Body of pancreas (tissue), 4 donors: ENCODE results near the gene SLC8A2. TPM values are rescaled to one million over a fixed set of nuclear protein-coding genes. Genes with fewer than 3 reads are reported as not detected.

Source experiments
- ATAC-seq: fragments of 150-250 bp; one replicate; pipeline ENCODE4 v1.9.1; 2016
- DNase-seq, 4 donors: peaks; one replicate each; pipeline ENCODE4 v3.0.0-alpha.2; 2019
- H3K27ac ChIP-seq, 4 donors: fragments of 200-600 bp; sonication (generic); 1 replicate in 3 of 4; 2 replicates in 1 of 4; pipeline versions ENCODE4 v1.5.1 to v1.6.1; 2016 to 2019; ENCODE audit warnings: mild to moderate bottlenecking in 1 of 4, mixed read lengths in 1 of 4, moderate library complexity in 1 of 4
- H3K27me3 ChIP-seq, 2 donors: fragments of 200-600 bp; sonication (generic); one replicate each; pipeline ENCODE4 v1.6.0; 2016; ENCODE audit warnings: mild to moderate bottlenecking in 1 of 2
- H3K36me3 ChIP-seq, 2 donors: fragments of 200-600 bp; sonication (generic); replicated peaks in 1 of 2; 2 replicates each; pipeline ENCODE4 v1.5.1; 2016; ENCODE audit warnings: low read depth in 2 of 2; ENCODE audit not compliant: insufficient read depth in 1 of 2
- H3K4me1 ChIP-seq: fragments of 200-600 bp; sonication (generic); one replicate; pipeline ENCODE4 v1.6.0; 2016
- H3K4me3 ChIP-seq, 2 donors: fragments of 200-600 bp; sonication (generic); 1 replicate in 1 of 2; 2 replicates in 1 of 2; pipeline ENCODE4 v1.5.1; 2016 to 2019
- H3K9me3 ChIP-seq, 3 donors: fragments of 200-600 bp; sonication (generic); 1 replicate in 2 of 3; 2 replicates in 1 of 3; pipeline ENCODE4 v1.5.1; 2016
- POLR2A ChIP-seq, 3 donors: fragments of 450-650 bp; IDR thresholded peaks; one replicate each; pipeline ENCODE4 v1.6.1; 2016; ENCODE audit warnings: antibody characterized with exemption in 3 of 3, mild to moderate bottlenecking in 2 of 3
- WGBS, 2 donors: methylation state at CpG; one replicate each; pipeline ENCODE4 v1.1.5; 2017; 5-methylcytosine and 5-hydroxymethylcytosine counted together
- intact Hi-C: fragments of 100-400 bp; cut with DNase I; formaldehyde crosslinking; loops from one replicate; pipeline ENCODE4 v1.15.1; 2023
- total RNA-seq, 2 donors: library from RNA; depleted of rRNA; stranded (reverse); fragments of >200 nt; gene quantifications; one replicate each; pipeline ENCODE4 v1.1.0, GENCODE V29; 2016
- TF ChIP-seq, protein P1 (sequence below), 7 experiments: fragments of 450-650 bp in 4 of 7; fragments of 200-600 bp in 3 of 7; sonication (generic) in 3 of 7; IDR thresholded peaks; one replicate each; pipeline ENCODE4 v1.5.1; 2016 to 2019; ENCODE audit warnings: antibody characterized with exemption in 7 of 7

SLC8A2 gene
- total RNA-seq, 2 donors from 2014 or later, result 8.0 to 31.6 TPM

DNA sequence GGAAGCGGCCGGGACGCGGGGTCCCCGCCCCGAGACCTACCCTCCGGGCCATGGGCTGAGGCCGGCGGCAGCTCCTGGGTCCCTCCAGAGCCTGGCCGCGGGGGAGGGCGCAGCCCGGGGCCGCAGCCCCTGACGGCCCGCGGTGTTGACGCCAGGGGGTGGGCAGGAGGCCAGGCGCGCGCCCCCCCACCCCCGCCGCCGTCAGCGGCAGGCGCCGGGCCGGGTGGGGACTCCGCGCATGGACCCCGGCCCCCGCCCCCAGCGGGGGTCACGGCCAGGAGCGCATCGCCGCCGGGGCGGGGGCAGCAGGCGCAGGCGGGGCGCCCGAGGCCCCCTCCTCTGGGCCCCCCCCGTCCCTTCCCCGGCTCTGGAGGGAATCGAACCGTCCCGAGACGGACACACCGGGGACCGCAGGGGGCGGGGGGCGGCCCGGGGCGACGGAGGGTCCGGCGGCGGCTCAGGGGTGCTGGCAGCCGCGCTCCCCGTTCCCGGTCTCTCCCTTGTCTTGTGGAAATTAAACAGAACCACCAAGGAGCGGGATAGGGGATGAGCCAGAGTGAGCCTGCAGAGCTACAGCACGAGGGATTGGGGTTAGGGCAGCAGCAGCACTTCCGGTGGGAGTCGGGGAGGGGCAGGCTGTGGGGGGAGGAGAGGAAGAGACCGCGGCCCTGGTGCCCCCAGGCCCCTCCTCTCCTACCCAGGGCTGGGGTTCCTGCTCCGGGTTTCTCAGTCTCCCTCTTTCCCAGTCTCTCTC, 52.5 kb downstream of the SLC8A2 start, which contains the start of gene MEIS3:
MEIS3 (minus strand) TSS at position 498 of the 754 bp plus-strand sequence; CDS start at position 52, 446 bp downstream.
- H3K4me1 ChIP-seq, result no peaks in the 10 kb centered on the region
- H3K27me3 ChIP-seq, result peaks cover 0 to 49% of the 10 kb centered on the region in 2 donors
- H3K27ac ChIP-seq, result no peak within 1 kb of the TSS
- no peak for ATAC-seq
- no peaks in the 10 kb centered on the region for H3K9me3 ChIP-seq
- H3K4me3 ChIP-seq, result no peak within 1 kb of the TSS
- TF ChIP-seq POLR2A (IDR thresholded peaks at IDR 0.05), result no peak
- TF ChIP-seq, protein P1, sequence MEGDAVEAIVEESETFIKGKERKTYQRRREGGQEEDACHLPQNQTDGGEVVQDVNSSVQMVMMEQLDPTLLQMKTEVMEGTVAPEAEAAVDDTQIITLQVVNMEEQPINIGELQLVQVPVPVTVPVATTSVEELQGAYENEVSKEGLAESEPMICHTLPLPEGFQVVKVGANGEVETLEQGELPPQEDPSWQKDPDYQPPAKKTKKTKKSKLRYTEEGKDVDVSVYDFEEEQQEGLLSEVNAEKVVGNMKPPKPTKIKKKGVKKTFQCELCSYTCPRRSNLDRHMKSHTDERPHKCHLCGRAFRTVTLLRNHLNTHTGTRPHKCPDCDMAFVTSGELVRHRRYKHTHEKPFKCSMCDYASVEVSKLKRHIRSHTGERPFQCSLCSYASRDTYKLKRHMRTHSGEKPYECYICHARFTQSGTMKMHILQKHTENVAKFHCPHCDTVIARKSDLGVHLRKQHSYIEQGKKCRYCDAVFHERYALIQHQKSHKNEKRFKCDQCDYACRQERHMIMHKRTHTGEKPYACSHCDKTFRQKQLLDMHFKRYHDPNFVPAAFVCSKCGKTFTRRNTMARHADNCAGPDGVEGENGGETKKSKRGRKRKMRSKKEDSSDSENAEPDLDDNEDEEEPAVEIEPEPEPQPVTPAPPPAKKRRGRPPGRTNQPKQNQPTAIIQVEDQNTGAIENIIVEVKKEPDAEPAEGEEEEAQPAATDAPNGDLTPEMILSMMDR (IDR thresholded peaks at IDR 0.05), result no peak
- intact Hi-C loops, result no loop called here
- H3K36me3 ChIP-seq, result no peaks in the 10 kb centered on the region
- DNase-seq, result no peak
- WGBS, 2 donors, result 1 to 3% methylated on average over 8 to 35 of the region's 70 CpGs

DNA sequence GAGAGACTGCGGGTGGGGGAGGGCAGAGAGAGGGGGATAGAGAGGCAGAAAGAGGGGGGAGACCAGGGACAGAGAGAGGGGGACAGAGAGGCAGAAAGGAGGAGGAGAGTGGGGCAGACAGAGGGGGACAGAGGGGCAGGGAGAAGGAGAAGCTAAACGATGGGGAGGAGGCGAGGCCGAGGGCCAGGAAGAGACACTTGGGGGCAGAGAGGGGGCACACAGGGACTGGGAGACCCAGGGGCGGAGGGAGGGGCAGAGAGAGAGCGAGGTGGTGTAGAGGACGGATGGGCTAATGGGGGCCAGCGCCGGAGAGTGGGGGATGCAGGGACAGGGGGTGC, 53.0 kb downstream of the SLC8A2 start:
- no peak overlapping the region for H3K4me3 ChIP-seq
- peaks cover 0 to 49% of the 10 kb centered on the region in 2 donors for H3K27me3 ChIP-seq
- intact Hi-C loops, result no loop called here
- TF ChIP-seq POLR2A (IDR thresholded peaks at IDR 0.05), result no peak
- TF ChIP-seq, protein P1 (IDR thresholded peaks at IDR 0.05), result no peak
- H3K9me3 ChIP-seq, result no peaks in the 10 kb centered on the region
- no peak for DNase-seq
- 1 to 3% methylated on average over 9 of the region's 9 CpGs for WGBS, 2 donors
- ATAC-seq, result no peak
- no peaks in the 10 kb centered on the region for H3K4me1 ChIP-seq
- H3K36me3 ChIP-seq, result no peaks in the 10 kb centered on the region
- H3K27ac ChIP-seq, result no peak overlapping the region

DNA sequence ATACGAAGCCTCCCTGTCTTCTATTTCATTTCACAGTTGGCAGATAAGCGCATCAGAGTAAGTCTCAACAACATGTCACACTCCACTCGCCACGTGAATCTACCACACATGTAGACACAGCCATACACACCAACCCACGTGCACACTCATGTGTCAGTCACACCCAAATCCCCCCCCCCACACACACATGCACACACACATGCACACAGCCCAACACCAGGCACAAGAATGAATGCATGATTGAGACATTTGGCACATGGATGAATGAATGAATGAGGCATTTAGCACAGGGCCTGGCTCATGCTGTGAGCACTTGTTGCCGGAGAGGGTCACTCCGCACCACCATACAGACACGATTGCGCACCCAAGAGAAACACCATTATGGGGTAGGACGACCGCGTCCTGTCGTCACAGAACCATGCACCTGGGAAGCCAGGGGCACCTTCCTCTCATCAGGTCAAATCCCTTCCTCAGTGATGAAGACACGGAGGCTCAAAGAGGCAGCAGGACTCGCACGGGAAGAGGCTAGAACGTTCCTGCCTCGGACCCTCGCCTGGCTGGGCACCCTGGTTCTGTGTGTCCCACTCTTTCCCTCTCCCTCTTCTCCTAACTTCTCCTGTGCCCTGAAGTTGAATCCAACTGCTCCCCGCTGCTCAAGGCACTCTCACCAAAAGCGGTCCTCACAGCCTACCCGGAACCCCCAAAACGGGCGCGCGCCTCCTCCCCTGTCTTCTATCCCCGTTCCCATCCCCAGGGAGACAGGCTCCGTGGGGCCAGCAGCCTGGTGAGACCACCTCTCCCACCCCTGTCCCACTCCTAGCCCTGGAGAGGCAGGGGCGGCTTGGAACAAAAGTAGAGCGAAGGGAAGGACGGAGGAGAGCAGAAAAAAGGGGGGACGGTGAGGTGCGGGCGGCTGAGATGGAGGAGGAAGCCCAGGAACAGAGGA, 53.7 kb downstream of the SLC8A2 start:
- H3K27ac ChIP-seq, result no peak overlapping the region
- WGBS, 2 donors, result 2 to 3% methylated on average over 33 to 34 of the region's 34 CpGs
- no peak for TF ChIP-seq POLR2A (IDR thresholded peaks at IDR 0.05)
- TF ChIP-seq, protein P1 (IDR thresholded peaks at IDR 0.05), result no peak

DNA sequence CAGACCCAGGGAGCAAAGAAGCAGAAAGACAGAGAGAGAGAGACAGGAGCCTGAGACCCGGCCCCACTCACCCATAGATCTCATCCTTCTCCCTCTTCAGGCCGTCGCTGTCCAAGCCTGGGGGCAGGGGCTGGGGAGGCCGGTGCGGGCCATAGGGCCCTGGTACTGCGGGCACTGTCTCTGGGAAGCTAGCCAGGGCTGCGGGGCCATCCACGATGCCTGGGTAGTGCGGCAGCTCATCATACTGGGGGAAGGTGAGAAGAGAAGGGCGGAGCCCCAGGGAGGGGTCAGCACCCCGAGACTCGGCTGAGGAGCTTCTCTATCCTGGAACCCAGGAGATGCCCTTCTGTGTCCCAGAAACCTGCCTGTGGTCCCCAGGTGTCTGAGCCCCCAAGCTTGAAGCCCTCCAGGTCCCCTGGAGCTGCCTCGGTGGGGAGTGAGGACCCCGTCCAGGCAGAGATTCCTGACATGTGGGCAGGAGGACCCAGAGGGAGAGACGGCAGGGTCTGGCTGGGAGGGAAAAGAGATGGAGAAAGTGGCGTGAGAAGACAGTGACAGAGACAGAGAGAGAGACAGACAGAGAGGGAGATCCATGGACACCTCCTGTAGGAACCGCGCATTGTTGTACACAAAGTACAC, 54.5 kb downstream of the SLC8A2 start:
- no peak for TF ChIP-seq POLR2A (IDR thresholded peaks at IDR 0.05)
- TF ChIP-seq, protein P1 (IDR thresholded peaks at IDR 0.05), result no peak
- DNase-seq (no peak), ATAC-seq (no peak)
- peaks cover 0 to 39% of the 10 kb centered on the region in 2 donors for H3K27me3 ChIP-seq
- H3K36me3 ChIP-seq, result no peaks in the 10 kb centered on the region
- 14% methylated on average over 13 to 16 of the region's 18 CpGs for WGBS, 2 donors
- H3K4me1 ChIP-seq, result no peaks in the 10 kb centered on the region
- H3K4me3 ChIP-seq, result no peak overlapping the region
- no peak overlapping the region for H3K27ac ChIP-seq
- no peaks in the 10 kb centered on the region for H3K9me3 ChIP-seq
- intact Hi-C loops, result no loop called here

More for the DNA sequence above, 53.7 kb downstream of the SLC8A2 start:
- no peak for ATAC-seq
- no peaks in the 10 kb centered on the region for H3K4me1 ChIP-seq
- H3K4me3 ChIP-seq, result no peak overlapping the region
- peaks cover 0 to 45% of the 10 kb centered on the region in 2 donors for H3K27me3 ChIP-seq
- H3K9me3 ChIP-seq, result no peaks in the 10 kb centered on the region
- intact Hi-C loops, result no loop called here
- DNase-seq, result no peak
- no peaks in the 10 kb centered on the region for H3K36me3 ChIP-seq
